Measurements from ENCODE around the gene DNAJB6.

Gene DNAJB6

GRCh38 chr7:157336383-157337315 is at the start of gene DNAJB6:
Gene DNAJB6 (plus strand): TSS chr7:157337004. CDS start chr7:157358573, 21,569 bp downstream.
- peak; percentile 94 for DNase-seq

DNA sequence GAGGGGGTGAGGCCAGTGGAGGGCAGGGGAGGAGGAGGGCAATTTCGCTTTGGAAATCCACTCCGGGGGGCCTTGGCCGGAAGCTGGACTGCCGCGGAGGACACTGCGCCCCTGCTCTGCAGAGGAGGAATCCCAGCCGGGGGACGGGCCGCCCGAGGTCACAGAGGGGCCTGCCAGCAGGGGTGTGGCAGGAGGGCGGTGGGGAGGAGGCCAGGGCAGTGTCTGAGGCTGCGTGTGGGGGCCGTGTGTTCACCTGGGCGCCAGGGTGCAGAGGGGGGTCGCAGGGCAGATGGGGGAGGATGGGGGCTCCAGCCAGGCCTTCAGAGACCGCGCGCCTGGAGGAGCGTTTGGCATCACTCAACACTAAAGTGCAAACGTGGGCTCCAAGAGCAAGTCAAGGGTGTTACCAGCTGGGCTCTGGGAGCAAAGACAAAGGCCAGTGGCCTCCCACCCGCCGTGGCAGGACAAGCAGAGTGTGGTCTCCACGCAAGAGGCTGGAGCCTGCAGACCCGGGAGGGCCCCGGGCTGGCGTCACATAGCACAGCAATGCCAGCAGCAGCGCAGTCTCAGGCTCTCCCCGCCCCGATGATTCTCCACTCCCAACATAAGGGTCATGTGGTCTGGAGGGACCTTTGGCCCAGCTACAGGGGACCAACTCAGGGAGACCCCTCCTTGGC is 45.3 kb upstream of the DNAJB6 start:
- no peak for DNase-seq

DNA sequence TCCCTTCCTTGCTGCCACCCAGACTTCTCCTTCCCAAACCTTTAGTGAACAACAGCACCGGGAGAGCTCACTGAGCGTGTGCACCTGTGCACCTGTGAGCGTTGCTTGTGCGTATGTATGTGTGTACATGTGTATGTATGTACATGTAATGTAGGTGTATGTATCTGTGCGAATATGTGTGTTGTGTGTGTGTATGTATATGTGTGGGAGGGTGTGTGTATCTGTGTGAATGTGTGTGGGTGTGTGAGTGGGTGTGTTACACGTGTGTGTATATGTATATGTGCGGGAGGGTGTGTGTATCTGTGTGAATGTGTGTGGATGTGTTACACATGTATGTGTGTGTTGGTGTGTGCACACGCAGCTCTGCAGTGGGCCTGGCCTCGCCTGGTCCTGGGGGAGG is 44.5 kb upstream of the DNAJB6 start:
- no peak for DNase-seq

GRCh38 chr7:157292770-157293412 is 43.9 kb upstream of the DNAJB6 start:
- no peak for DNase-seq

DNA sequence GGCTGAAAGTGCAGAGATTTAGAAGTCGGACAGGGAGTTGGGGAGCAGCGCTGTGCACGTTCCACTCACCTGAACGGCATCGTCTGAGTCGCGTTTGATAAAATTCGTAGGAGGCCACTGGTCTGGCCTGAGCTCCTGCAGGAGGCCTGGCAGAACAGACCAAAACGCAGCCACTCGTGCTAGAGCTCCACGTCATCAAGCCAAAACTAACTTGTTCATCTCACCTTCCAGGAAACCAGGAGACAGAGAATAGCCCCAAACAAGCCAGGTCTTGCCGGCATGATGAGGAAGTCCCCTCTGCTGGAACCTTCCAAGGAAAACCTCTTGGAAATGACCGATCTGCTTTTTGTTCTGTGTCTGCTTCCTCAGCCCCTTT is 43.4 kb upstream of the DNAJB6 start:
- DNase-seq, result no peak

DNA sequence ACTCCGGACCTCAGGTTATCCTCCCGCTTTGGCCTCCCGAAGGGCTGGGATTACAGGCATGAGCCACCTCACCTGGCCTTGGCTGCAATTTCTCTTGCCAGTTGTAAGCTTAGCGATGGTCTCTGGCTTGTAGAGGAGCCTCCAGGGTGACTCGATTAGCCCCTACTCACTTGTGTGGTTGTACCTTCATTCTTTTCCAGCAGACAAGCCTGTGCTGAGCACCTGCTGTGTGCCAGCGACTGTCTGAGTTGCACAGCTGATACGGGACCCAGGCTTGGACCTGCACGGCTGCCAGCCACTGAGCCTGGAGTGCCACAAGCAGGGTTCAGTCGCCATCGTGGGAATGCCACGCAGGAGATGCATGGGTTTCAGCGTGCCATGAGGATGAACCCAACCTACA is 42.0 kb upstream of the DNAJB6 start:
- no peak for DNase-seq

GRCh38 chr7:157295338-157295737 is 41.5 kb upstream of the DNAJB6 start:
- DNase-seq, result no peak

GRCh38 chr7:157297185-157297584 is 39.6 kb upstream of the DNAJB6 start:
- no peak for DNase-seq

DNA sequence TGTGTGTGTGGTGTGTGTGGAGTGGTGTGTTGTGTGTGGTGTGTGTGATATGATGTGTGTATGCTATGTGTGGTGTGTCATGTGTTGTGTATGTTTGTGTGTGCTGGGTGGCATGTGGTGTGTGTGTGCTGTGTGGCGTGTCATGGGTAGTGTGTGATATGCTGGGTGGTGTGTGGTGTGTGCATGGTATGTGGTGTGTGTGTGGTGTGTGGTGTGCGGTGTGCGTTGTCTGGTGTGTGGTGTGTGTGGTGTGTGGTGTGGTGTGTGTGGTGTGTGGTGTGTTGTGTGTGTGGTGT is 37.5 kb upstream of the DNAJB6 start:
- no peak for DNase-seq

DNA sequence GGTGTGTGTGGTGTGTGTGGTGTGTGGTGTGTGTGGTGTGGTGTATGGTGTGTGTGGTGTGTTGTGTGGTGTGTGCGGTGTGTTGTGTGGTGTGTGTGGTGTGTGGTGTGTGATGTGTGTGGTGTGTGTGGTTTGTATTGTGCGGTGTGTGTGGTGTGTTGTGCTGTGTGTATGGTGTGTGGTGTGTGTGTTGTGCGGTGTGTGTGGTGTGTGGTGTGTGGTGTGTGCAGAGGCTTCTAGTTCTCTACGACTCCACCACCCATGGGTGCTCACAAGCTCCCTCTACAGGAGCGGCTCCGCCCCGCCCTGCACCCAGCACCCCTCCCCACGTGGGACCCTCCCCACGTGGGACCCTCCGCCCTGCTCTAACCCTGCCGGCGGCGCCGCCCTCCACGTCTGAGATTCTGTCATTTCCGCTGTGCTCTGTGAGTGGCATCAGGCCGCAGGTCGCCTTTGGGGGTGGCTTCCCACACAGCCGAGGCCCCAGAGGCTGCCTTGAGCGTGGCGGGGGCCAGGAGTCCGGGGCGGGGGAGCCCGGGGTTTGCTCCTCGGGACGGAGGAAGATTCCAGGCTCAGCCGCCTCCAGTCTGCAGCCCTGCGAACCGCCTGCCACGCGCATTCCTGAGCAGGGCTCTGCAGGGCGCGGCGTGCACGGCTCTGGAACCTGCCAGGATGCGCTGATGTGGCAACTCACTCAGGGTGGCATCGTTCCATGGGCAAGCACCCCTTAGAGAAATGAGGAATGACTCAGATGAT is 37.0 kb upstream of the DNAJB6 start:
- DNase-seq, result peak; percentile 43

GRCh38 chr7:157300369-157300825 is 36.4 kb upstream of the DNAJB6 start:
- no peak for DNase-seq

GRCh38 chr7:157301610-157302120 is 35.1 kb upstream of the DNAJB6 start:
- DNase-seq, result no peak

GRCh38 chr7:157306846-157307838 is 29.7 kb upstream of the DNAJB6 start:
- DNase-seq, result no peak

- DNase-seq, result peak; percentile 99
Measured at GRCh38 chr7:157309988-157310668, 26.7 kb upstream of the DNAJB6 start.

- no peak for DNase-seq
Measured at GRCh38 chr7:157310676-157311185, 26.1 kb upstream of the DNAJB6 start.

GRCh38 chr7:157312941-157313340 is 23.9 kb upstream of the DNAJB6 start:
- DNase-seq, result no peak

- DNase-seq, result no peak
Measured at GRCh38 chr7:157313645-157314044, 23.2 kb upstream of the DNAJB6 start.

- peak; percentile 42 for DNase-seq
Measured at GRCh38 chr7:157318015-157318706, 18.6 kb upstream of the DNAJB6 start.

DNA sequence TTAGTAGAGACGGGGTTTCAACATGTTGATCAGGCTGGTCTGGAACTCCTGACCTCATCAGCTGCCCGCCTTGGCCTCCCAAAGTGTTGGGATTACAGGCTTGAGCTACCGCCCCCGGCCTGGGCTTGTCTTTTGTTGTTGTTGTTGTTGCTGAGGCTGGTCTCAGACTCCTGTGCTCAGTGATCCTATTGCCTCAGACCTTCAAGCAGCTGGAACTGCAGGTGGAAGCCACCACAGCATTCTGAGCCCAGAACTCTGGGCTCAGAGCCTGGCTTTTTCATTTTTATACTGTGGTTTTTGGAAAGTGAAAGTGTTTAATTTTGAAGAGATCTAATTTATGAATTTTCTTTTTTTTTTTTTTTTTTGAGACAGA is 16.2 kb upstream of the DNAJB6 start:
- DNase-seq, result no peak

DNA sequence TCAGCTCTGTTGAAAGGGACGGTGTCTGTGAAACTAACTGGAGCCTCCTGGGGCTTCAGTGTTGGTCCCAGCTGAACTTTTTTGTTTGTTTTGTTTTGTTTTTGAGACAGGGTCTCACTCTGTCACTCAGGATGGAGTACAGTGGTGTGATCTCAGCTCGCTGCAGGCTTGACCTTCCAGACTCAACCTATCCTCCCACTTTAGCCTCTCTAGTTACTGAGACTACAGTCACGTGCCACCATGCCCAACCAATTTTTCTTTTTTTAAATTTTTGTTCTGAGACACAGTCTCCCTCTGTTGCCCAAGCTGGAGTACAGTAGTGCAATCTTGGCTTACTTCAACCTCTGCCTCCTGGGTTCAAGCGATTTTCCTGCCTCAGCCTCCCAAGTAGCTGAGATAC is 13.4 kb upstream of the DNAJB6 start:
- DNase-seq, result no peak

Measured in fibroblast of skin of right biceps (primary cell).